Fibroblast of pulmonary artery (primary cell): Measurements from ENCODE around the gene SLC29A3.

Source experiments
- DNase-seq: peaks from one replicate; pipeline ENCODE4 v3.0.0-alpha.2; 2010; ENCODE audit warnings: low read depth
- H3K4me3 ChIP-seq: replicated peaks from 2 replicates; pipeline ENCODE4 v1.5.1; 2011; ENCODE audit warnings: low read depth, mild to moderate bottlenecking, control low read depth, low read length, moderate library complexity
- CTCF ChIP-seq: IDR thresholded peaks from 2 replicates; pipeline ENCODE4 v1.5.1; 2011; ENCODE audit warnings: mild to moderate bottlenecking, control low read depth, low read length, inconsistent platforms; ENCODE audit errors: missing control alignments

The SLC29A3 gene

GRCh38 chr10:71290806-71291527 lies 28.1 kb upstream of the SLC29A3 start:
- TF ChIP-seq CTCF: no peak
- DNase-seq: no peak
- no peak overlapping the region for H3K4me3 ChIP-seq

GRCh38 chr10:71291528-71291900 lies 27.5 kb upstream of the SLC29A3 start:
- H3K4me3 ChIP-seq: no peak overlapping the region
- TF ChIP-seq CTCF: no peak

GRCh38 chr10:71292624-71293445 lies 26.2 kb upstream of the SLC29A3 start:
- no peak for DNase-seq
- H3K4me3 ChIP-seq: no peak overlapping the region
- TF ChIP-seq CTCF: no peak

More at GRCh38 chr10:71291528-71291900, 27.5 kb upstream of the SLC29A3 start:
- DNase-seq: no peak

- H3K4me3 ChIP-seq: no peak overlapping the region
- no peak for DNase-seq
- no peak for TF ChIP-seq CTCF
Measured at GRCh38 chr10:71293446-71294084, 25.5 kb upstream of the SLC29A3 start.

- TF ChIP-seq CTCF: no peak
- no peak for DNase-seq
- H3K4me3 ChIP-seq: no peak overlapping the region
Measured at GRCh38 chr10:71294091-71294561, 24.9 kb upstream of the SLC29A3 start.

GRCh38 chr10:71294856-71295255 lies 24.2 kb upstream of the SLC29A3 start:
- no peak for DNase-seq
- H3K4me3 ChIP-seq: no peak overlapping the region

More at GRCh38 chr10:71294856-71295255, 24.2 kb upstream of the SLC29A3 start:
- no peak for TF ChIP-seq CTCF
